GM19328 (cell line): ENCODE data around the gene CORO2B.

Experiments
- ATAC-seq: cut with Tn5 transposase; IDR thresholded peaks from one replicate; pipeline ENCODE4 v1.9.1; 2021; ENCODE audit warnings: mild to moderate bottlenecking, moderate library complexity; ENCODE audit not compliant: unreplicated experiment

Gene CORO2B

DNA sequence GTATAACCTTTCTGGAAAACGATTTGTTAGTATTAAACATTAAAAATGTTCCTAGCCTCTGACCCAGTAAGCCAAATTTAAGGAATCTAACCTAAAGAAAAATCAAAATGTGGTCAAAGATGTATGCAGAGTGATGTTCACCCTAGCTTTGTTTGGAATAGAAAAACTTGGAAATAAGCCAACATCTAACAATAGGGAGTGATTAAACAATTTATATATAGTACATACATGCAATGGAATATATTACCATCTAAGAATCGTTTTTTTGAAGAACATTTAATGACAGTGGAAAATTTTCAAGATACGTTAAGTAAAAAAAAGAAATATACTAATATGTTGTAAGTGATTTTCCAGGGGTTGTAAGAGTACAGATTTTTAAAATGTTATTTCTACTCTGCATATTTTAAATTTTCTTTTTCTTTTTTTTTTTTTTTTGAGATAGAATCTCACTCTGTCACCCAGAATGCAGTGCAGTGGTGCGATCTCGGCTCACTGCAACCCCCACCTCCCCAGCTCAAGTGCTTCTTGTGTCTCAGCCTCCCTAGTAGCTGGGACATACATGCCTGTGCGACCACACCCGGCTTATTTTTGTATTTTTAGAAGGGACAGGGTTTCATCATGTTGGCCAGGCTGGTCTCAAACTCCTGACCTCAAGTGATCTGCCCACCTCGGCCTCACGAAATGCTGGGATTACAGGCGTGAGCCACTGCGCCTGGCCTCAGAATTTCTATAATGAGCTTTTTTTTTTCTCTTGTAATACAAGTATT, 187.0 kb downstream of the CORO2B start:
- no peak for ATAC-seq

DNA sequence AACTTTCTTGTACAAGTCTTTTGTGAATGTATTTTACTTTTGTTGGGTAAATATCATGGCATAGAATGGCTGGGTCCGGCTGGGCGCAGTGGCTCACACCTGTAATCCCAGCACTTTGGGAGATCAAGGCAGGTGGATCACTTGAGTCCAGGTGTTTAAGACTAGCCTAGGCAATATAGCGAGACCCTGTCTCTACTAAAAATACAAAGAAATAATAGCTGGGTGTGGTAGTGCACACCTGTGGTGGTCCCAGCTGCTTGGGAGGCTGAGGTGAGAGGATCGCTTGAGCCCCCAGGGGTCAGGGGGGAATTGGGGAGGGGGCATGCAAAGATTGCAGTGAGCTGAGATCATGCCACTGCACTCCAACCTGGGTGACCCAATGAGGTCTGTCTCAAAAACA, 189.0 kb downstream of the CORO2B start:
- ATAC-seq: no peak

DNA sequence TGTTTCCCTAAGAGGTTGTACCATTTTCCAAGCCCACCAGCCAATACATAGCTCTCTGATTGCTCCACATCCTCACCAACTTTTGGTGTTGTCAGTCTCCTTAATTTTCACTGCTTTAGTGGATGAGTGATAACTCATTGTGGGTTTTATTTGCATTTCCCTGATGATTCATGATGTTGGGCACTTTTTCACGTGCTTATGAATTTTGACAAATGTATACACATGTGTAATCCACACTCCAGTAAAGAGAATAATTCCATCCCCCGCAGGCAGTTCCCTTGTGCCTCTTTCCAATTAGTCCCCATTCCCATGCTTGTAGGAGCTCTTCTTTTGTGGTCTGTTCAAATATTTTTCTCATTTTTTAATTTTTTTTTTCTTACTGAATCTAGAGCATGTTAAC, 189.5 kb downstream of the CORO2B start:
- no peak for ATAC-seq

DNA sequence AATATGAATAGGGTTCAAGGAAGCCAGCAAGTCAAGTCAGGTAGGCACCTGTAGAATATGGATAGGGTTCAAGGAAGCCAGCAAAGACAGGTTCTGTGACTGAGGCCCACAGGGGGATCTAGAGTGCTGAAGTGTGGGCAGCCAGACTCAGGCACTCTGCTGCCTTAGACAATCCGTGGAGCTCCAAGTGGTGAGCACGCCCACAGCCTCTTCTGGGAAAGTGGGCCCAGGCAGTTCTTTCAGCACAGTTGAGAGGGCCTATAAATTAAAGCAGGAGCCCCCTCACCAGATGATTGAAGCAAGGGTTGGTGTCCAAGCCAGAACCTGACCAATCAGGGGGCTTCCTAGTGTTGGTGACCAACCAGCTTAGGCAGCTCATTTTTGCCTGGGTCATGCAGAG, 190.9 kb downstream of the CORO2B start:
- ATAC-seq: no peak

DNA sequence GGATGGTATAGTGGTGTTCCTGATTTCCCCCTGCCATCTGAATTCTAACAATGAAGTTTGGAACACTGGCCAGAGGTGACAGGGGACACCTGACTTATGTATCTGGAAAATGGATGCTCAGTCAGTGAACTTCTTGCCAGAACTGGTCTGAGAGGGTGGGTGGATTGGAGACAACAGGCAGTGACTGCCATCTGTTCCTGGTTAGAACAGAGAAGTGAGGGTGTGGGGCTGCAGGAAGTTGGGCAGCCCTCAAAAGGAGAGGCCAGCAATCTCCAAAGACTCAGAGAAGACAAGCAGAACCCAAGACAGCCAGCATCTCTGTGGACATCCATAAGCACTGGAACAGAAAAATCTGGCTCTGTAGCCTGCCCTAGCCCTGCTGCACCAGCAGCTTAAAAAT, 191.4 kb downstream of the CORO2B start:
- ATAC-seq: no peak

DNA sequence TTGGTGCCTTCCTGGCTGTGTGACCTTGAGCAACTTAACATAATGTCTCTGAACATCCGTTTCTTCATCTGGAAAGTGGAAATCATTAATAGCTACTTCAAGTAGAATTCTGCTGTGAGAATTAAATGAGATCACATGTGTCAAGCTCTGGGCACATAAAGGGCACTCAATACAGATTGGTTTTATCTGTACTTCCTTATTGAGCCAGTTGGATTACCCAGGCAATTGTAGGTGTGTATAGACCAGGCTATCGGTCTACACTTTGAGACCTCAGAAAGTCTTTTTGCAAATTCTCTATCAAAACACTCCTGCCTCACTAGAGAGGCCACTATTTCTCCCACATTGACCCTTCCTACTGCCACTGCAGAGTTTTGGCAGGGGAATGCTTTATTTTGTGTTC, 194.2 kb downstream of the CORO2B start:
- no peak for ATAC-seq

DNA sequence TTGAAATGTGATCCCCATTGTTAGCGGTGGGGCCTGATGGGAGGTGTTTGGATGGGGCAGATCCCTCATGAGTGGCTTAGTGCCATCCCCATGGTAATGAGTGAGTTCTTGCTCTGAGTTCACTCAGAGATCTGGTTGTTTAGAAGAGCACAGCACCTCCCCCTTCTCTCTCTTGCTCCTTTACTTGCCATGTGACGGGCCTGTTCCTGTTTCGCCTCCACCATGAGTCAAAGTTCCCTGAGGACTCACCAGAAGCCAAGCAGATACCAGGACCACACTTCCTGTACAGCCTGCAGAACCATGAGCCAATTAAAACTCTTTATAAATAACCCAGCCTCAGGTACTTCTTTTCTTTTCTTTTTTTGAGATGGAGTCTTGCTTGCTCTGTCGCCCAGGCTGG, 195.3 kb downstream of the CORO2B start:
- no peak for ATAC-seq

DNA sequence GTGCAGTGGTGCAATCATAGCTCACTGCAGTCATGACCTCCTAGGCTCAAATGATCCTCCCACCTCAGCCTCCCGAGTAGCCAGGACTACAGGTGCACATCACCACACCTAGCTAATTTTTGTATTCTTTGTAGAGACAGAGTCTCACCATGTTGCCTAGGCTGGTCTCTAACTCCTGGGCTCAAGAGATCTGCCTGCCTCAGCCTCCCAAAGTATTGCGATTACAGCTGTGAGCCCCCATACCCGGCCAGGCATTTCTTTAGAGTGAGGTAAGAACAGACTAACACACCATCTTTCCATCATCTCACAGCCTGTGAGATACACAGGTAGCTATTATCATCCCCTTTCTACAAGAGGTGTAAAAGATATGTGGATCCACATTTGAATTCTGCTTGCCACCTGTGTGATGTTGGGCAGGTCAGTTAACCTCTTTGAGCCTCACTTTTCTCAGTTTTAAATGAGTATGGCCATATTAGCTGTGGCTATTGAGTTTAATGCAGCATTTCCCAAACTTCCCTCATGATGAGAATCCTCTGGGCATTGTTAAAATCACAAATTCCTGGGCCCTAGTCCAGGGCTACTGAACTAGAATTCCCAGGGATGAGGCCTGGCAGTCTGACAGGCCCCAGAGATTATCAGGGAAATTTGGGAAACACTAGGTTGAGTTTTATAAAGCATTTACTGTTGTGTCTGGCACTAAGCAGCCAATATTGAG, 195.9 kb downstream of the CORO2B start:
- ATAC-seq: no peak

DNA sequence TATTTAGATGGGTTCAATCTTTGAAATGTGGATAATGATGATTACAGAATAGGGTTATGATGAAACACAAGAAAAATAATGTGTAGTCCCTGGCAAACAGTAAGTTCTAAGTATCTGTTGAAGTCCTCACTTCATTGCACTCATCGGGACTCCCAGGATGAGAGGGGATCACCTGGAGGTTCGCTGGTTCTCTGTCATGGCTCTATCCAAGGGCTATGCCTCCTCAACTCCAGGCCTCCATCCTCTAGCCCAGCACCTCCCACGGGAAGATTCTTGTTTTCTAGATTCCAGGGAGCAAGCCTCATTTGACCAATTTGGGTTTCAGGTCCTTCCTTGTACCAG, 196.4 kb downstream of the CORO2B start:
- no peak for ATAC-seq

DNA sequence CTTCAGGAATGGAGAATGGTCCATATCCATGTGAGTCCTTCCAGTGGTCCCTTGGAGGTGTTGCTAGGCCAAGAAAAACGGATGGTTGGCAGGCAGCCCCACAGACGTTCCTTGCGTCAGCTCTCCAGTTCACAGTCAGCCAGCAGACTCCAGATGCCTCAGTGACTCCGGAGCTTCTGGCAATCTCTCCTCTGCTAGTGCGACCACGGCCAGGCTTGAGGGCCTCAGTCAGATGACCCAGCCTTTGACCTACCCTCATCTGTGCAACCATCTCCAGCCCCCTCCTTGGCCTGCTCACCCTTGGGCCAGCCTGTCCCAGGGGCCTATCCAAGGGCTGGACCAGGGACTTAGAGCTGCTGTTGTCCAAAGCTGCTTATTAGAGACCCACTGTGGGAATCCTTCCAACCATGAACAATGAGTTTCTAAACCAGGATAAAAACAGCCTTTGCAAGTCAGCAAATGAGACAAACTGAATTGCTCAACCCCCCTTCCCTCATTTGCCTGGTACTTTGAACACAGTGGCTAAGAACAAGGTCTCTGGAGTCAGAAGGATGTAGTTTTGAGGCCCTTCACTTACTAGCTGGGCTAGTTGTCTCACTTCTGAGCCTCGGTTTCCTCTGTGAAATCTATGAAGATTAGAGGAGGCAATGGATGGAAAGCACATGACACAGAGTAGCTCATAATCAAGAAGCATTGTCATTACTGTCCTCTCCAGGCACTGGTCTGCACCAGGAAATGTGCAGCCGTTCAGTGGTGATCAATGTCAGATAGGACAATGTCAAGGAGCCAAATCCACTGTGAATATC, 197.1 kb downstream of the CORO2B start:
- no peak for ATAC-seq

DNA sequence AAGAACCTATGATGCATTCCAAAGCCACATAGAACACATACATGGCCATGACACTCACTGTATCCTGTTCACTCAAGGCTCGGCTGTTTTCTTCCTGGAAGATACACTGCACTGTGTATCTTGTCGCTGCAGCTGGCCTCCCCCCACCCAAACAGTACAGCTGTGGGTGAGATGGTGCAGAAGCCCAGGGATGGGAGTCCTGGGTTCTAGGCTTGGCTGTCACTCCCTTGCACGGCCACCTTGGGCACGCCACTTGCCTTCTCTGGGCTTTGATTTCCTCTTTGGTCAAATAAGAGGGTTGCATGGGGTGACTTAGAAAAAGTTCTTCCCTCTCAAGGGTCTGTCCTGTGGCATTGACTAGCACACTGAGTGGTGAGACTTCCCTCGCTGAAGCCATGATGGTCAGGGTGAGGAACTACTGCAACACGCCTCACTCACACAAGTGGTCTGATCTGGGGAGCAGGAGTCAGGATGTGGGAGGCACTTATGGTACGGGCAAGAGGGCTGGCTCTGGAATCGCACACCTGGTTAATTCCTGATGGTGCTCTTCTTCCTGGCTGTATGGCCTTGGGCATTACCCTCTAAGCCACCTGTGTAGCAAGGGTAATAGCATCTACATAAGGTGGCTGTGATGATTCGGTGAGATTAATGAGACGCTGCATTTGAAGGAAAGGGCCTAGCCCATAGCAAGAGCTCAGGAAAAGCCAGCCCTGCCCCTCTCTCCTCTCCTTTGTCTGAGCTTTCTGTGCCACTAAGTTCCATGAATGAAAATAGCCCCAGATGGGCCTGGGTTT, 197.9 kb downstream of the CORO2B start:
- no peak for ATAC-seq
